Left lung (tissue), 10 donors: Measurements from ENCODE around the gene LRMDA. TPM values are rescaled to one million over a fixed set of nuclear protein-coding genes. Genes with fewer than 3 reads are reported as not detected.

ENCODE experiments used
- ATAC-seq: fragments of 200-7000 bp; cut with Tn5 transposase; one replicate; pipeline ENCODE4 v1.9.1; 2020; ENCODE audit warnings: moderate library complexity
- DNase-seq, 4 donors: peaks; one replicate each; pipeline ENCODE4 v3.0.0-alpha.2; 2013 to 2020
- H3K27ac ChIP-seq, 2 donors: fragments of 200-600 bp; sonication (generic) in 1 of 2; one replicate each; pipeline versions ENCODE4 v1.5.0 to v1.8.0; 2020 to 2021
- H3K27me3 ChIP-seq, 2 donors: fragments of 200-600 bp; sonication (generic) in 1 of 2; one replicate each; pipeline versions ENCODE4 v1.5.0 to v1.8.0; 2020 to 2021
- H3K36me3 ChIP-seq, 2 donors: fragments of 200-600 bp; sonication (generic) in 1 of 2; one replicate each; pipeline versions ENCODE4 v1.5.0 to v1.8.0; 2020 to 2021
- H3K4me1 ChIP-seq, 2 donors: fragments of 200-600 bp; one replicate each; pipeline ENCODE4 v1.8.0; 2021
- H3K4me3 ChIP-seq, 2 donors: fragments of 200-600 bp; sonication (generic) in 1 of 2; one replicate each; pipeline versions ENCODE4 v1.5.0 to v1.8.0; 2020 to 2021; ENCODE audit warnings: mild to moderate bottlenecking in 1 of 2
- H3K9me3 ChIP-seq, 2 donors: fragments of 200-600 bp; sonication (generic) in 1 of 2; one replicate each; pipeline versions ENCODE4 v1.5.0 to v1.8.0; 2020 to 2021
- intact Hi-C, 2 donors: fragments of 100-400 bp; cut with DNase I; formaldehyde crosslinking; loops; one replicate each; pipeline versions ENCODE4 v1.11.2 to v1.14.2; 2022
- polyA plus RNA-seq, 6 donors: library from polyadenylated mRNA; unstranded; fragments of 120-200 nt; gene quantifications; one replicate each; pipeline ENCODE4 v1.2.1, GENCODE V29; 2013; ENCODE audit not compliant: insufficient read length in 6 of 6
- total RNA-seq, 2 donors: library from RNA; stranded (reverse); fragmentation: NEBNext Ultra II Directional; extraction: Animal tissue kit (Norgen Biotek cat#: 25700); gene quantifications; one replicate each; pipeline ENCODE4 v1.2.1, GENCODE V29; 2021
- TF ChIP-seq, protein P1 (sequence below), 2 donors: fragments of 200-600 bp; sonication (generic) in 1 of 2; IDR thresholded peaks; one replicate each; pipeline versions ENCODE4 v1.5.0 to v1.8.0; 2021; ENCODE audit warnings: antibody characterized with exemption in 2 of 2
- donor health status: DM: no; HTN: yes; CAD: no.
- donor health status: DM: no; HTN: no; CAD: no.

Gene LRMDA
- total and polyA plus RNA-seq, 8 donors, result 13.9 to 23.6 (median 18.7) TPM

DNA sequence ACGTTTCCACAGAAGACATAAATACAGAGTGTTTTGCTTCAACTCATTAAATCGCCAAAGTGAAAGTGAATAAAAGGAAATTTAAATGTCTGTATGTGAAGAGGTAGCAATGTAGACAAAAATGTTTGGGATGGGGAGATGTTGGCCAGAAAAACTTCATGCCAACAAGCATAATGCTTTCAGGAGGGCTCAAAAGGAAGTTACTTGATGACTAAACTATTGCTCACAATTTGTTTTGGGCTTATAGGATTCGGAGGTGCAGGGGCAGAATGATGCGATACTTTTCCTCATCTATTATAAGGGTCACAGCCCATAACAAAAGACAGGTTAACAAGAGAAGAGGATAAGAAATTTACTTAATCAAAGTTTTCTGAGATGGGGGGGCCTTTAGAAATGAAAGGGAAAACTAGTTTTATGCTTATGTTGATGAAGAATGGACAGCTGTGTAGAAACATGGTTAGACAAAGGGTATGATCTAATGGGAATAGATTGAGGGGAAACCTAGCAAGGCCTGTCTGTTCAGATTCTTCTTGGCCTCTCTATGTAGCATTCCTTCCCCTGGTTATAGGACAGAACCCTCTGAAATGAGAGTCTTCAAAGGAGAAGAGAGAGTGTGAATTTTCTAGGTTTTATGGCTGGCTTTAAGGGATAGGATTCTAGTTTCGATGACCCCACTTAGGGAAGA is 898.6 kb downstream of the LRMDA start:
- no peak for ATAC-seq
- DNase-seq, result no peak
- Histone ChIP-seq H3K9me3 (no peaks in the 10 kb centered on the region), H3K27me3 (no peaks in the 10 kb centered on the region), H3K4me1 (peaks cover 0 to 3% of the 10 kb centered on the region in 2 donors), H3K27ac (no peak overlapping the region), H3K4me3 (no peak overlapping the region), H3K36me3 (no peaks in the 10 kb centered on the region)
- intact Hi-C loops, result no loop called here
- TF ChIP-seq, protein P1, sequence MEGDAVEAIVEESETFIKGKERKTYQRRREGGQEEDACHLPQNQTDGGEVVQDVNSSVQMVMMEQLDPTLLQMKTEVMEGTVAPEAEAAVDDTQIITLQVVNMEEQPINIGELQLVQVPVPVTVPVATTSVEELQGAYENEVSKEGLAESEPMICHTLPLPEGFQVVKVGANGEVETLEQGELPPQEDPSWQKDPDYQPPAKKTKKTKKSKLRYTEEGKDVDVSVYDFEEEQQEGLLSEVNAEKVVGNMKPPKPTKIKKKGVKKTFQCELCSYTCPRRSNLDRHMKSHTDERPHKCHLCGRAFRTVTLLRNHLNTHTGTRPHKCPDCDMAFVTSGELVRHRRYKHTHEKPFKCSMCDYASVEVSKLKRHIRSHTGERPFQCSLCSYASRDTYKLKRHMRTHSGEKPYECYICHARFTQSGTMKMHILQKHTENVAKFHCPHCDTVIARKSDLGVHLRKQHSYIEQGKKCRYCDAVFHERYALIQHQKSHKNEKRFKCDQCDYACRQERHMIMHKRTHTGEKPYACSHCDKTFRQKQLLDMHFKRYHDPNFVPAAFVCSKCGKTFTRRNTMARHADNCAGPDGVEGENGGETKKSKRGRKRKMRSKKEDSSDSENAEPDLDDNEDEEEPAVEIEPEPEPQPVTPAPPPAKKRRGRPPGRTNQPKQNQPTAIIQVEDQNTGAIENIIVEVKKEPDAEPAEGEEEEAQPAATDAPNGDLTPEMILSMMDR (IDR thresholded peaks at IDR 0.05), result no peak

- TF ChIP-seq, protein P1 (IDR thresholded peaks at IDR 0.05), result no peak
- Histone ChIP-seq H3K4me3 (no peak overlapping the region), H3K9me3 (no peaks in the 10 kb centered on the region), H3K36me3 (no peaks in the 10 kb centered on the region), H3K4me1 (peaks cover 5 to 7% of the 10 kb centered on the region in 2 donors), H3K27me3 (no peaks in the 10 kb centered on the region), H3K27ac (no peak overlapping the region)
- DNase-seq (no peak), ATAC-seq (no peak)
- intact Hi-C loops, result no loop called here
Measured at GRCh38 chr10:76331742-76332141, 900.3 kb downstream of the LRMDA start.

- Histone ChIP-seq H3K36me3 (no peaks in the 10 kb centered on the region), H3K27me3 (no peaks in the 10 kb centered on the region), H3K4me1 (peaks cover 11 to 14% of the 10 kb centered on the region in 2 donors), H3K4me3 (no peak overlapping the region), H3K27ac (no peak overlapping the region), H3K9me3 (no peaks in the 10 kb centered on the region)
- no peak for DNase-seq
- TF ChIP-seq, protein P1 (IDR thresholded peaks at IDR 0.05), result no peak
- no peak for ATAC-seq
- intact Hi-C loops, result no loop called here
Measured at GRCh38 chr10:76333326-76333725, 901.9 kb downstream of the LRMDA start.

DNA sequence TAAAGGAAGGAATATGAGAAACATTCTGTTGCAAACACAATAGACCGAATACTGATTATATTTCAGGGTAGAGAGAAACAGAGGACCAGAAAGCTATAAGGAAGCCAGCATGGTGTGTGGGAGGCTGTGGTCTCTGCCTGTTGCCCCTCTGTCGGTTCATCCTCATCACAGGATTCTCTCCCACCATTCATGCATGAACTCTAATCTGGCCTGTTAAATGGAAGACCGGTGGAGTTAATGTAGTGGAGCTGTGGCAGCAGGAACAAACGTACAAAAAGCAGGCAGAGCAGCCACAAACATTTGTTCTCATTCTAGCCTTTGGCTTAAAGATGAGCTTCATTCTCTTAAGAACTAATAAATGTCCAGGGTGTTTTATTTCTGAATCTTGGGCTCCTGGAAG is 902.4 kb downstream of the LRMDA start:
- ATAC-seq, result no peak
- intact Hi-C loops, result no loop called here

GRCh38 chr10:76334255-76334654 is 902.8 kb downstream of the LRMDA start:
- ATAC-seq (no peak), DNase-seq (no peak)
- intact Hi-C loops, result no loop called here
- Histone ChIP-seq H3K36me3 (no peaks in the 10 kb centered on the region), H3K4me3 (no peak overlapping the region), H3K27me3 (no peaks in the 10 kb centered on the region), H3K9me3 (no peaks in the 10 kb centered on the region), H3K4me1 (peaks cover 11 to 14% of the 10 kb centered on the region in 2 donors), H3K27ac (no peak overlapping the region)
- TF ChIP-seq, protein P1 (IDR thresholded peaks at IDR 0.05), result no peak

More for the DNA sequence above, 902.4 kb downstream of the LRMDA start:
- Histone ChIP-seq H3K9me3 (no peaks in the 10 kb centered on the region), H3K36me3 (no peaks in the 10 kb centered on the region), H3K4me1 (peaks cover 11 to 14% of the 10 kb centered on the region in 2 donors), H3K4me3 (no peak overlapping the region), H3K27ac (no peak overlapping the region), H3K27me3 (no peaks in the 10 kb centered on the region)
- TF ChIP-seq, protein P1 (IDR thresholded peaks at IDR 0.05), result no peak
- DNase-seq, result no peak
